OCI-LY1 (cell line): Measurements from ENCODE around the gene MRPL14.

Experiments used
- CTCF ChIP-seq: fragments of 200-600 bp; sonication (generic), shearing (Covaris generic); IDR thresholded peaks from 2 replicates; pipeline ENCODE4 v1.5.1; 2017; ENCODE audit warnings: mild to moderate bottlenecking, antibody characterized with exemption, low read length, moderate library complexity, mixed read lengths
- EZH2 ChIP-seq: fragments of 200-600 bp; sonication (generic), shearing (Covaris generic); IDR thresholded peaks from 2 replicates; pipeline ENCODE4 v1.8.0; 2017; ENCODE audit warnings: borderline replicate concordance, mixed run types, mild to moderate bottlenecking, antibody characterized with exemption, low read length, moderate library complexity, mixed read lengths

DNA sequence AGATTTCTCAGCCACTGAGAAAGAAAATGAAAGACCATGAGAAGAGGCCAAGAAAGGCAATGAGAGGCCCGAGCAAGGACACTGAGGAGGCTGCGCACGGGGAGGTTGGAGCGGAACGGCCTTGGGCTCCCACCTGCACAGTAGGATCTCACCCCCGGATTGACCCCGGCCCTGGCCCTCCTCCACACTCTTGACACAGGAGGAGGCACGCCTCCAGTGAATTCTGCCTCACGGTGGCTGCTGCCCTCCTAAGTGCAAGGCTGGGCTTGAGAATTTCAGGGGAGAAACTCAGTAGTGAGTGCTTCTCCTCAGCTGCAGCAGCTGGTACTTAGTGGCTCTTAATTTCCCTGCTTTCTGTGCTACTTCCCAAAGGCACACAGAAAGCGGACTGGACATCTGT, 18.0 kb downstream of the MRPL14 start:
- TF ChIP-seq CTCF (no peak), EZH2 (no peak)
